Loucy (cell line): ENCODE data around the gene SBF2.

Experiments used
- EZH2phosphoT487 ChIP-seq: fragments of 200-600 bp; IDR thresholded peaks from 2 replicates; pipeline ENCODE4 v1.6.1; 2018; ENCODE audit warnings: antibody characterized with exemption, mild to moderate bottlenecking, moderate library complexity, borderline replicate concordance
- TF ChIP-seq, protein P1 (sequence below): fragments of 200-600 bp; sonication (generic); conservative IDR thresholded peaks from 2 replicates; pipeline ENCODE4 v1.5.1; 2014; ENCODE audit warnings: mild to moderate bottlenecking, antibody characterized with exemption, low read length

GRCh38 chr11:9990221-9990973 is 303.6 kb downstream of the SBF2 start:
- TF ChIP-seq, protein P1, sequence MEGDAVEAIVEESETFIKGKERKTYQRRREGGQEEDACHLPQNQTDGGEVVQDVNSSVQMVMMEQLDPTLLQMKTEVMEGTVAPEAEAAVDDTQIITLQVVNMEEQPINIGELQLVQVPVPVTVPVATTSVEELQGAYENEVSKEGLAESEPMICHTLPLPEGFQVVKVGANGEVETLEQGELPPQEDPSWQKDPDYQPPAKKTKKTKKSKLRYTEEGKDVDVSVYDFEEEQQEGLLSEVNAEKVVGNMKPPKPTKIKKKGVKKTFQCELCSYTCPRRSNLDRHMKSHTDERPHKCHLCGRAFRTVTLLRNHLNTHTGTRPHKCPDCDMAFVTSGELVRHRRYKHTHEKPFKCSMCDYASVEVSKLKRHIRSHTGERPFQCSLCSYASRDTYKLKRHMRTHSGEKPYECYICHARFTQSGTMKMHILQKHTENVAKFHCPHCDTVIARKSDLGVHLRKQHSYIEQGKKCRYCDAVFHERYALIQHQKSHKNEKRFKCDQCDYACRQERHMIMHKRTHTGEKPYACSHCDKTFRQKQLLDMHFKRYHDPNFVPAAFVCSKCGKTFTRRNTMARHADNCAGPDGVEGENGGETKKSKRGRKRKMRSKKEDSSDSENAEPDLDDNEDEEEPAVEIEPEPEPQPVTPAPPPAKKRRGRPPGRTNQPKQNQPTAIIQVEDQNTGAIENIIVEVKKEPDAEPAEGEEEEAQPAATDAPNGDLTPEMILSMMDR = peak; percentile 36
- TF ChIP-seq EZH2phosphoT487 = no peak
